Sigmoid colon (tissue), 4 donors: ENCODE data around the gene MEF2A.

ENCODE experiments used
- CTCF ChIP-seq, 4 experiments: fragments of 450-650 bp in 3 of 4; fragments of 200-600 bp in 1 of 4; IDR thresholded peaks; one replicate each; pipeline ENCODE4 v1.5.1; 2016 to 2019; ENCODE audit warnings: antibody characterized with exemption in 4 of 4, mild to moderate bottlenecking in 3 of 4, moderate library complexity in 2 of 4
- EP300 ChIP-seq, 4 donors: sonication (generic); formaldehyde crosslinking; IDR thresholded peaks; one replicate each; pipeline ENCODE4 v1.6.1; 2017; ENCODE audit warnings: antibody characterized with exemption in 4 of 4
- POLR2A ChIP-seq, 2 donors: fragments of 450-650 bp; IDR thresholded peaks; one replicate each; pipeline ENCODE4 v1.6.1; 2016; ENCODE audit warnings: antibody characterized with exemption in 2 of 2, mild to moderate bottlenecking in 2 of 2, moderate library complexity in 2 of 2

- TF ChIP-seq EP300 (IDR thresholded peaks at IDR 0.05) = no peak
- no peak for TF ChIP-seq CTCF (IDR thresholded peaks at IDR 0.05)
- TF ChIP-seq POLR2A (IDR thresholded peaks at IDR 0.05) = no peak
These were observed 146.6 kb downstream of the MEF2A start for GRCh38 chr15:99712415-99712814.
